ENCODE data around the gene SMARCAL1. TPM values are rescaled to one million over a fixed set of nuclear protein-coding genes. Genes with fewer than 3 reads are reported as not detected.

The SMARCAL1 gene
- total and polyA plus RNA-seq, 9 of the 15 experiments (the other 6 are each of a cell fraction or from before 2014, with no cell fraction given) = 8.2 to 27.9 (median 12.4) TPM

GRCh38 chr2:216498379-216499352, 86.4 kb downstream of the SMARCAL1 start, which contains the start of gene RPL37A (continued):
- TF ChIP-seq, protein P1, sequence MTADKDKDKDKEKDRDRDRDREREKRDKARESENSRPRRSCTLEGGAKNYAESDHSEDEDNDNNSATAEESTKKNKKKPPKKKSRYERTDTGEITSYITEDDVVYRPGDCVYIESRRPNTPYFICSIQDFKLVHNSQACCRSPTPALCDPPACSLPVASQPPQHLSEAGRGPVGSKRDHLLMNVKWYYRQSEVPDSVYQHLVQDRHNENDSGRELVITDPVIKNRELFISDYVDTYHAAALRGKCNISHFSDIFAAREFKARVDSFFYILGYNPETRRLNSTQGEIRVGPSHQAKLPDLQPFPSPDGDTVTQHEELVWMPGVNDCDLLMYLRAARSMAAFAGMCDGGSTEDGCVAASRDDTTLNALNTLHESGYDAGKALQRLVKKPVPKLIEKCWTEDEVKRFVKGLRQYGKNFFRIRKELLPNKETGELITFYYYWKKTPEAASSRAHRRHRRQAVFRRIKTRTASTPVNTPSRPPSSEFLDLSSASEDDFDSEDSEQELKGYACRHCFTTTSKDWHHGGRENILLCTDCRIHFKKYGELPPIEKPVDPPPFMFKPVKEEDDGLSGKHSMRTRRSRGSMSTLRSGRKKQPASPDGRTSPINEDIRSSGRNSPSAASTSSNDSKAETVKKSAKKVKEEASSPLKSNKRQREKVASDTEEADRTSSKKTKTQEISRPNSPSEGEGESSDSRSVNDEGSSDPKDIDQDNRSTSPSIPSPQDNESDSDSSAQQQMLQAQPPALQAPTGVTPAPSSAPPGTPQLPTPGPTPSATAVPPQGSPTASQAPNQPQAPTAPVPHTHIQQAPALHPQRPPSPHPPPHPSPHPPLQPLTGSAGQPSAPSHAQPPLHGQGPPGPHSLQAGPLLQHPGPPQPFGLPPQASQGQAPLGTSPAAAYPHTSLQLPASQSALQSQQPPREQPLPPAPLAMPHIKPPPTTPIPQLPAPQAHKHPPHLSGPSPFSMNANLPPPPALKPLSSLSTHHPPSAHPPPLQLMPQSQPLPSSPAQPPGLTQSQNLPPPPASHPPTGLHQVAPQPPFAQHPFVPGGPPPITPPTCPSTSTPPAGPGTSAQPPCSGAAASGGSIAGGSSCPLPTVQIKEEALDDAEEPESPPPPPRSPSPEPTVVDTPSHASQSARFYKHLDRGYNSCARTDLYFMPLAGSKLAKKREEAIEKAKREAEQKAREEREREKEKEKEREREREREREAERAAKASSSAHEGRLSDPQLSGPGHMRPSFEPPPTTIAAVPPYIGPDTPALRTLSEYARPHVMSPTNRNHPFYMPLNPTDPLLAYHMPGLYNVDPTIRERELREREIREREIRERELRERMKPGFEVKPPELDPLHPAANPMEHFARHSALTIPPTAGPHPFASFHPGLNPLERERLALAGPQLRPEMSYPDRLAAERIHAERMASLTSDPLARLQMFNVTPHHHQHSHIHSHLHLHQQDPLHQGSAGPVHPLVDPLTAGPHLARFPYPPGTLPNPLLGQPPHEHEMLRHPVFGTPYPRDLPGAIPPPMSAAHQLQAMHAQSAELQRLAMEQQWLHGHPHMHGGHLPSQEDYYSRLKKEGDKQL (CRISPR knock-in tag; IDR thresholded peaks at IDR 0.05; ENCODE audit: borderline replicate concordance) = no peak
- TF ChIP-seq FOXJ2 (tag; IDR thresholded peaks at IDR 0.05) = no peak
- TF ChIP-seq KLF13 (tag; IDR thresholded peaks at IDR 0.05; ENCODE audit: borderline replicate concordance, low read depth) = no peak
- no peak for TF ChIP-seq POU5F1 (IDR thresholded peaks at IDR 0.05; ENCODE audit: borderline replicate concordance, low read depth, low read length, partially characterized antibody)
- TF ChIP-seq ZNF444 (CRISPR knock-in tag; IDR thresholded peaks at IDR 0.05) = no peak
- TF ChIP-seq EP400 (IDR thresholded peaks at IDR 0.05) = peak; percentile 97
- no peak for TF ChIP-seq ETS2 (tag; IDR thresholded peaks at IDR 0.05; ENCODE audit: borderline replicate concordance, poor library complexity, severe bottlenecking)
- no peak for TF ChIP-seq TFE3 (CRISPR knock-in tag; IDR thresholded peaks at IDR 0.05)
- TF ChIP-seq LARP7 (IDR thresholded peaks at IDR 0.05) = no peak
- peak; percentile 75 for TF ChIP-seq KDM5B (IDR thresholded peaks at IDR 0.05; ENCODE audit: insufficient replicate concordance, low read depth, low read length)
- TF ChIP-seq THRAP3 (IDR thresholded peaks at IDR 0.05; ENCODE audit: borderline replicate concordance) = no peak
- TF ChIP-seq SAFB2 (IDR thresholded peaks at IDR 0.05; ENCODE audit: borderline replicate concordance, low read depth, low read length, severe bottlenecking) = no peak
- TF ChIP-seq C11orf30 (IDR thresholded peaks at IDR 0.05; ENCODE audit: low read depth) = 0 out of 2 replicates have a peak, but pooled peaks have one; percentile 6
- no peak for TF ChIP-seq ATF4 (CRISPR knock-in tag; IDR thresholded peaks at IDR 0.05)
- TF ChIP-seq SMAD3 (CRISPR knock-in tag; conservative IDR thresholded peaks at IDR 0.05) = no peak
- TF ChIP-seq ERF (CRISPR knock-in tag; IDR thresholded peaks at IDR 0.05) = no peak

Data from K562 (cell line).